HEK293T (cell line): ENCODE data around the gene SLC7A7.

Source experiments
- CTBP1 ChIP-seq: fragments of 450-650 bp; IDR thresholded peaks from 2 replicates; pipeline ENCODE4 v1.6.1; 2016; ENCODE audit warnings: borderline replicate concordance
- FOXA1 ChIP-seq: fragments of 450-650 bp; IDR thresholded peaks from 2 replicates; pipeline ENCODE4 v1.6.1; 2016; ENCODE audit warnings: mild to moderate bottlenecking
- LEF1 ChIP-seq: fragments of 450-650 bp; IDR thresholded peaks from 2 replicates; pipeline ENCODE4 v1.6.1; 2017; ENCODE audit warnings: mild to moderate bottlenecking, borderline replicate concordance
- SP1 ChIP-seq: fragments of 450-650 bp; IDR thresholded peaks from 2 replicates; pipeline ENCODE4 v1.6.1; 2017
- SUZ12 ChIP-seq: fragments of 450-650 bp; IDR thresholded peaks from 2 replicates; pipeline ENCODE4 v1.6.1; 2016; ENCODE audit warnings: mild to moderate bottlenecking
- ZNF384 ChIP-seq: fragments of 450-650 bp; IDR thresholded peaks from 2 replicates; pipeline ENCODE4 v1.6.1; 2016

DNA sequence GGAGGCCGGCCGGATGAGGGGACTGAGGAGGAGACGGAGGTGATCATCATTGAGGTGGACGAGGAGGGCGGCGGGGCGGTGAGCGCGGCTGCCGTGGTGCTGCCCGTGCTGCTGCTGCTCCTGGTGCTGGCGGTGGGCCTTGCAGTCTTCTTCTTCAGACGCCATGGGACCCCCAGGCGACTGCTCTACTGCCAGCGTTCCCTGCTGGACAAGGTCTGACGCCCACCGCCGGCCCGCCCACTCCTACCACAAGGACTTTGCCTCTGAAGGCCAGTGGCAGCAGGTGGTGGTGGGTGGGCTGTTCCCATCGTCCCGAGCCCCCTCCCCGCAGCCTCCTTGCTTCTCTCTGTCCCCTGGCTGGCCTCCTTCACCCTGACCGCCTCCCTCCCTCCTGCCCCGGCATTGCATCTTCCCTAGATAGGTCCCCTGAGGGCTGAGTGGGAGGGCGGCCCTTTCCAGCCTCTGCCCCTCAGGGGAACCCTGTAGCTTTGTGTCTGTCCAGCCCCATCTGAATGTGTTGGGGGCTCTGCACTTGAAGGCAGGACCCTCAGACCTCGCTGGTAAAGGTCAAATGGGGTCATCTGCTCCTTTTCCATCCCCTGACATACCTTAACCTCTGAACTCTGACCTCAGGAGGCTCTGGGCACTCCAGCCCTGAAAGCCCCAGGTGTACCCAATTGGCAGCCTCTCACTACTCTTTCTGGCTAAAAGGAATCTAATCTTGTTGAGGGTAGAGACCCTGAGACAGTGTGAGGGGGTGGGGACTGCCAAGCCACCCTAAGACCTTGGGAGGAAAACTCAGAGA lies 30.8 kb upstream of the SLC7A7 start:
- no peak for TF ChIP-seq ZNF384
- no peak for TF ChIP-seq CTBP1
- no peak for TF ChIP-seq SP1
- no peak for TF ChIP-seq SUZ12
- no peak for TF ChIP-seq FOXA1
- no peak for TF ChIP-seq LEF1
